Left ventricle myocardium inferior (tissue), 1 donor: ENCODE data around the gene BCAR3. TPM values are rescaled to one million over a fixed set of nuclear protein-coding genes. Genes with fewer than 3 reads are reported as not detected.

Experiments
- DNase-seq: peaks from one replicate; pipeline ENCODE4 v3.0.0-alpha.2; 2020
- H3K27ac ChIP-seq: fragments of 200-600 bp; replicated peaks from 2 replicates; pipeline ENCODE4 v1.8.0; 2021
- H3K27me3 ChIP-seq: fragments of 200-600 bp; 2 replicates; pipeline ENCODE4 v1.8.0; 2021; ENCODE audit warnings: low read depth
- H3K36me3 ChIP-seq: fragments of 200-600 bp; 2 replicates; pipeline ENCODE4 v1.8.0; 2021
- H3K4me1 ChIP-seq: fragments of 200-600 bp; 2 replicates; pipeline ENCODE4 v1.8.0; 2021
- H3K4me3 ChIP-seq: fragments of 200-600 bp; 2 replicates; pipeline ENCODE4 v1.8.0; 2021; ENCODE audit warnings: mild to moderate bottlenecking, moderate library complexity
- H3K9me3 ChIP-seq: fragments of 200-600 bp; replicated peaks from 2 replicates; pipeline ENCODE4 v1.8.0; 2021
- intact Hi-C: fragments of 100-400 bp; cut with micrococcal nuclease; formaldehyde crosslinking; loops from one replicate; pipeline ENCODE4 v1.11.0; 2022
- total RNA-seq: library from RNA; stranded (reverse); fragmentation: NEBNext Ultra II Directional; extraction: Animal tissue kit (Norgen Biotek cat#: 25700); gene quantifications from one replicate; pipeline ENCODE4 v1.2.1, GENCODE V29; 2021
- TF ChIP-seq, protein P1 (sequence below): fragments of 200-600 bp; IDR thresholded peaks from 2 replicates; pipeline ENCODE4 v1.8.0; 2021; ENCODE audit warnings: antibody characterized with exemption, mild to moderate bottlenecking, borderline replicate concordance
- donor health status: DM: no; HTN: yes; CAD: no; lungs with severe emphysema.

Gene BCAR3
- total RNA-seq, 1 donor from 2014 or later, result 23.5 TPM

- Histone ChIP-seq H3K36me3 (peaks cover 22% of the 10 kb centered on the region), H3K9me3 (no peaks in the 10 kb centered on the region), H3K27me3 (no peaks in the 10 kb centered on the region), H3K4me3 (no peak overlapping the region), H3K27ac (no peak overlapping the region), H3K4me1 (peaks cover 13% of the 10 kb centered on the region)
- TF ChIP-seq, protein P1, sequence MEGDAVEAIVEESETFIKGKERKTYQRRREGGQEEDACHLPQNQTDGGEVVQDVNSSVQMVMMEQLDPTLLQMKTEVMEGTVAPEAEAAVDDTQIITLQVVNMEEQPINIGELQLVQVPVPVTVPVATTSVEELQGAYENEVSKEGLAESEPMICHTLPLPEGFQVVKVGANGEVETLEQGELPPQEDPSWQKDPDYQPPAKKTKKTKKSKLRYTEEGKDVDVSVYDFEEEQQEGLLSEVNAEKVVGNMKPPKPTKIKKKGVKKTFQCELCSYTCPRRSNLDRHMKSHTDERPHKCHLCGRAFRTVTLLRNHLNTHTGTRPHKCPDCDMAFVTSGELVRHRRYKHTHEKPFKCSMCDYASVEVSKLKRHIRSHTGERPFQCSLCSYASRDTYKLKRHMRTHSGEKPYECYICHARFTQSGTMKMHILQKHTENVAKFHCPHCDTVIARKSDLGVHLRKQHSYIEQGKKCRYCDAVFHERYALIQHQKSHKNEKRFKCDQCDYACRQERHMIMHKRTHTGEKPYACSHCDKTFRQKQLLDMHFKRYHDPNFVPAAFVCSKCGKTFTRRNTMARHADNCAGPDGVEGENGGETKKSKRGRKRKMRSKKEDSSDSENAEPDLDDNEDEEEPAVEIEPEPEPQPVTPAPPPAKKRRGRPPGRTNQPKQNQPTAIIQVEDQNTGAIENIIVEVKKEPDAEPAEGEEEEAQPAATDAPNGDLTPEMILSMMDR, result no peak
- DNase-seq, result no peak
- intact Hi-C loops, result no loop called here
Measured at GRCh38 chr1:93641527-93641926, 40.1 kb downstream of the BCAR3 start.

GRCh38 chr1:93640656-93641440, 40.8 kb downstream of the BCAR3 start:
- peaks cover 20% of the 10 kb centered on the region for H3K4me1 ChIP-seq
- no peaks in the 10 kb centered on the region for H3K9me3 ChIP-seq
- H3K27ac ChIP-seq, result no peak overlapping the region
- H3K36me3 ChIP-seq, result peaks cover 22% of the 10 kb centered on the region
- H3K27me3 ChIP-seq, result no peaks in the 10 kb centered on the region
- no peak overlapping the region for H3K4me3 ChIP-seq
- no peak for DNase-seq
- intact Hi-C loops, result no loop called here
- TF ChIP-seq, protein P1, result no peak

DNA sequence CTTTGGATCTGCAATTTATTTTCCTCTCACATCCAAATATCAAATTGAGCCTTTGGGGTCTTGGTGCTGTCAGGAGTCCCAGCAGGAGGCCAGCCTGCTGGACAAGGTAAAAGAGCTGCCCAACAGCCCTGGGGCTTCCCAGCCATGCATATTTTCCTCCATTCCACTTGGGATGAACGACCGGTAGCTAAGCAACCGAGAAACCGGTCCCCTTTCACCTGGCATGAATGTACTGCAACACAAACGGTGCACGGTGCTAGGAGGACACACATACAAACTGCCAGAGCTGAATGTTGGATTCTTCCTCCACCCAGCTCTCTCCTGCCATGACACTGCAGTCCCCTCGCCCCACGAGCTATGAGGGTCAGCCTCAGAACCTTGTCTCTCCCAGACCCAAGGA, 42.7 kb downstream of the BCAR3 start:
- H3K27me3 ChIP-seq, result no peaks in the 10 kb centered on the region
- no peaks in the 10 kb centered on the region for H3K9me3 ChIP-seq
- H3K27ac ChIP-seq, result no peak overlapping the region
- no peak overlapping the region for H3K4me3 ChIP-seq
- intact Hi-C loops, result loop anchor here (10.0 kb wide), 1 partner anchor 46 kb away; the partner anchor contains the start of gene BCAR3
- H3K36me3 ChIP-seq, result peaks cover 22% of the 10 kb centered on the region
- TF ChIP-seq, protein P1, result no peak
- no peak for DNase-seq
- H3K4me1 ChIP-seq, result peaks cover 26% of the 10 kb centered on the region

GRCh38 chr1:93638307-93638847, 43.3 kb downstream of the BCAR3 start:
- no peak for DNase-seq
- intact Hi-C loops, result loop anchor here (10.0 kb wide), 1 partner anchor 46 kb away; the partner anchor contains the start of gene BCAR3
- Histone ChIP-seq H3K9me3 (no peaks in the 10 kb centered on the region), H3K4me1 (peaks cover 26% of the 10 kb centered on the region), H3K27me3 (no peaks in the 10 kb centered on the region), H3K36me3 (peaks cover 22% of the 10 kb centered on the region), H3K27ac (no peak overlapping the region), H3K4me3 (no peak overlapping the region)
- TF ChIP-seq, protein P1, result no peak

- H3K9me3 ChIP-seq, result no peaks in the 10 kb centered on the region
- peak overlapping the region; percentile 66 for H3K27ac ChIP-seq
- peaks cover 26% of the 10 kb centered on the region for H3K4me1 ChIP-seq
- DNase-seq, result no peak
- H3K4me3 ChIP-seq, result no peak overlapping the region
- no peaks in the 10 kb centered on the region for H3K27me3 ChIP-seq
- TF ChIP-seq, protein P1, result no peak
- peaks cover 15% of the 10 kb centered on the region for H3K36me3 ChIP-seq
- intact Hi-C loops, result loop anchor here (10.0 kb wide), 1 partner anchor 48 kb away; the partner anchor contains the start of gene BCAR3
Measured at GRCh38 chr1:93636712-93637111, 44.9 kb downstream of the BCAR3 start.
